Lower leg skin (tissue), 4 donors: ENCODE results near the gene MTMR12. TPM values are rescaled to one million over a fixed set of nuclear protein-coding genes. Genes with fewer than 3 reads are reported as not detected.

ENCODE experiments used
- DNase-seq, 2 donors: peaks; one replicate each; pipeline ENCODE4 v3.0.0-alpha.2; 2019; ENCODE audit warnings: low spot score in 2 of 2
- H3K4me3 ChIP-seq: fragments of 200-600 bp; sonication (generic); 2 replicates; pipeline ENCODE4 v1.5.1; 2017; ENCODE audit warnings: mild to moderate bottlenecking, low read depth; ENCODE audit not compliant: poor library complexity, severe bottlenecking
- CTCF ChIP-seq, 3 donors: fragments of 450-650 bp; IDR thresholded peaks; one replicate each; pipeline ENCODE4 v1.5.1; 2016; ENCODE audit warnings: antibody characterized with exemption in 3 of 3, mild to moderate bottlenecking in 3 of 3, moderate library complexity in 2 of 3
- POLR2A ChIP-seq, 2 donors: fragments of 450-650 bp; IDR thresholded peaks; one replicate each; pipeline ENCODE4 v1.6.1; 2016 to 2017; ENCODE audit warnings: antibody characterized with exemption in 2 of 2, mild to moderate bottlenecking in 1 of 2, moderate library complexity in 1 of 2
- WGBS, 2 donors: methylation state at CpG; one replicate each; pipeline ENCODE4 v1.1.5; 2018; 5-methylcytosine and 5-hydroxymethylcytosine counted together
- intact Hi-C: fragments of 100-400 bp; cut with DNase I; formaldehyde crosslinking; loops from one replicate; pipeline ENCODE4 v1.15.0; 2023; ENCODE audit warnings: low total_unique reads
- total RNA-seq, 4 donors: library from RNA; depleted of rRNA; stranded (reverse); fragments of >200 nt; gene quantifications; one replicate each; pipeline ENCODE4 v1.1.0, GENCODE V29; 2016

MTMR12 gene
- total RNA-seq, 4 donors from 2014 or later, result 23.1 to 36.2 (median 33.4) TPM

GRCh38 chr5:32309761-32310160 lies 3.0 kb downstream of the MTMR12 start:
- intact Hi-C loops, result no loop called here
- H3K4me3 ChIP-seq, result no peak overlapping the region
- TF ChIP-seq CTCF (IDR thresholded peaks at IDR 0.05), result no peak
- TF ChIP-seq POLR2A (IDR thresholded peaks at IDR 0.05), result no peak
- WGBS, 2 donors, result 69 to 79% methylated on average over 6 of the region's 6 CpGs
- peak in 1 of 2 donors; percentile 12 for DNase-seq

GRCh38 chr5:32308946-32309345 lies 3.8 kb downstream of the MTMR12 start:
- intact Hi-C loops, result no loop called here
- 23 to 27% methylated on average over 3 of the region's 3 CpGs for WGBS, 2 donors
- no peak for TF ChIP-seq CTCF (IDR thresholded peaks at IDR 0.05)
- no peak for TF ChIP-seq POLR2A (IDR thresholded peaks at IDR 0.05)
- no peak overlapping the region for H3K4me3 ChIP-seq
- DNase-seq, result no peak

- WGBS, 2 donors, result 89 to 97% methylated on average over 4 of the region's 4 CpGs
- TF ChIP-seq CTCF (IDR thresholded peaks at IDR 0.05) (no peak), POLR2A (IDR thresholded peaks at IDR 0.05) (no peak)
- intact Hi-C loops, result no loop called here
- H3K4me3 ChIP-seq, result no peak overlapping the region
- DNase-seq, result no peak
Observed at GRCh38 chr5:32307769-32308194, 5.0 kb downstream of the MTMR12 start.

- WGBS, 2 donors, result 69 to 76% methylated on average over 5 of the region's 5 CpGs
- H3K4me3 ChIP-seq, result no peak overlapping the region
- no peak for TF ChIP-seq CTCF (IDR thresholded peaks at IDR 0.05)
- TF ChIP-seq POLR2A (IDR thresholded peaks at IDR 0.05), result no peak
- DNase-seq, result no peak
- intact Hi-C loops, result no loop called here
Observed at GRCh38 chr5:32304622-32305021, 8.1 kb downstream of the MTMR12 start.

GRCh38 chr5:32303755-32304120 lies 9.0 kb downstream of the MTMR12 start:
- DNase-seq, result no peak
- TF ChIP-seq POLR2A (IDR thresholded peaks at IDR 0.05), result no peak
- no peak for TF ChIP-seq CTCF (IDR thresholded peaks at IDR 0.05)
- intact Hi-C loops, result no loop called here
- WGBS, 2 donors, result 94 to 95% methylated on average over 6 of the region's 6 CpGs
- H3K4me3 ChIP-seq, result no peak overlapping the region
